GM23338 (cell line): ENCODE measurements around the gene PRMT3.

ENCODE experiments used
- CREB1 ChIP-seq: fragments of 250-450 bp; sonication (Bioruptor Pico); IDR thresholded peaks from 2 replicates; pipeline ENCODE4 v1.5.0; 2020; ENCODE audit warnings: low read depth, mild to moderate bottlenecking, moderate library complexity
- CTCF ChIP-seq, 2 experiments: fragments of 200-600 bp in 1 of 2; sonication (generic) in 1 of 2; conservative IDR thresholded peaks; 2 replicates each; pipeline versions ENCODE4 v1.5.1 to v1.6.1; 2016 to 2017; ENCODE audit warnings: antibody characterized with exemption in 2 of 2, low read depth in 2 of 2, mild to moderate bottlenecking in 2 of 2, moderate library complexity in 1 of 2
- ETS1 ChIP-seq: IDR thresholded peaks from 2 replicates; pipeline ENCODE4 v1.6.1; 2016; ENCODE audit warnings: antibody characterized with exemption
- EZH2 ChIP-seq: fragments of 200-600 bp; sonication (generic); IDR thresholded peaks from one replicate; pipeline ENCODE4 v1.8.0; 2017; ENCODE audit warnings: antibody characterized with exemption, mild to moderate bottlenecking, low read depth; ENCODE audit not compliant: unreplicated experiment
- EZH2phosphoT487 ChIP-seq: fragments of 200-600 bp; sonication (generic); IDR thresholded peaks from one replicate; pipeline ENCODE4 v1.8.1; 2018; ENCODE audit warnings: antibody characterized with exemption; ENCODE audit not compliant: unreplicated experiment
- JUNB ChIP-seq: IDR thresholded peaks from one replicate; pipeline ENCODE4 v1.6.1; 2016; ENCODE audit warnings: antibody characterized with exemption; ENCODE audit not compliant: unreplicated experiment
- POLR2AphosphoS5 ChIP-seq: IDR thresholded peaks from 2 replicates; pipeline ENCODE4 v1.6.1; 2016; ENCODE audit warnings: antibody characterized with exemption, low read depth
- REST ChIP-seq: IDR thresholded peaks from one replicate; pipeline ENCODE4 v1.6.1; 2018; ENCODE audit warnings: antibody characterized with exemption; ENCODE audit not compliant: unreplicated experiment
- STAT1 ChIP-seq: IDR thresholded peaks from one replicate; pipeline ENCODE4 v1.6.1; 2016; ENCODE audit warnings: antibody characterized with exemption; ENCODE audit not compliant: unreplicated experiment
- ZNF114 ChIP-seq: fragments of 250-450 bp; sonication (Bioruptor Pico); IDR thresholded peaks from 2 replicates; pipeline ENCODE4 v1.5.0; 2020; ENCODE audit warnings: mild to moderate bottlenecking, moderate library complexity
- ZNF331 ChIP-seq: fragments of 250-450 bp; sonication (Bioruptor Pico); IDR thresholded peaks from 2 replicates; pipeline ENCODE4 v1.5.0; 2020; ENCODE audit warnings: low read depth, mild to moderate bottlenecking, moderate library complexity

GRCh38 chr11:20467487-20468185 is 80.1 kb downstream of the PRMT3 start:
- TF ChIP-seq CTCF (conservative IDR thresholded peaks at IDR 0.05; ENCODE audit: low read depth in 2 of 2) = no peak
- TF ChIP-seq POLR2AphosphoS5 = no peak
- TF ChIP-seq EZH2 = no peak
- TF ChIP-seq REST = no peak
- no peak for TF ChIP-seq ZNF114
- TF ChIP-seq JUNB = no peak
- no peak for TF ChIP-seq ETS1
- no peak for TF ChIP-seq CREB1 (CRISPR knock-in tag)
- no peak for TF ChIP-seq EZH2phosphoT487
- TF ChIP-seq STAT1 = no peak
- no peak for TF ChIP-seq ZNF331
